CD4-positive, alpha-beta T cell (primary cell): ENCODE results near the gene CCL8. TPM values are rescaled to one million over a fixed set of nuclear protein-coding genes. Genes with fewer than 3 reads are reported as not detected.
A peak's percentile ranks its signal among the peaks of the same experiment; 100 is the strongest.

Experiments used
- ATAC-seq: fragments of 200-7000 bp; cut with Tn5 transposase; one replicate; pipeline ENCODE4 v1.10.0; 2022; ENCODE audit warnings: mild to moderate bottlenecking; ENCODE audit not compliant: poor library complexity
- CTCF ChIA-PET: fragments of 350-600 bp; sonication (Branson Sonifier 250); formaldehyde crosslinking; loops from one replicate; lab custom pipeline; 2021; ENCODE audit warnings: antibody characterized with exemption, inconsistent platforms; lab: Charles Lee
- POLR2A ChIA-PET: fragments of 350-600 bp; sonication (Branson Sonifier 250); formaldehyde crosslinking; loops from one replicate; lab custom pipeline; 2021; ENCODE audit warnings: antibody characterized with exemption, inconsistent platforms; lab: Charles Lee
- DNase-seq, 14 experiments: peaks; one replicate each; pipeline ENCODE4 v3.0.0-alpha.2; 2013 to 2020; ENCODE audit warnings: mixed read lengths in 2 of 14
- H3K27ac ChIP-seq, 2 donors: one replicate each; pipeline versions ENCODE4 v1.5.1 to v1.7.0; 2013; ENCODE audit warnings: low read length in 2 of 2, low read depth in 1 of 2, mild to moderate bottlenecking in 1 of 2
- H3K27me3 ChIP-seq, 2 experiments: 1 replicate in 1 of 2; 2 replicates in 1 of 2; pipeline versions ENCODE4 v1.6.1 to v1.7.0; 2013; ENCODE audit warnings: low read length in 2 of 2, control low read depth in 1 of 2, mild to moderate bottlenecking in 1 of 2, moderate library complexity in 1 of 2; ENCODE audit not compliant: insufficient read depth in 2 of 2, control insufficient read depth in 1 of 2
- H3K36me3 ChIP-seq: one replicate; pipeline ENCODE4 v1.6.1; 2013; ENCODE audit warnings: low read length, control low read depth; ENCODE audit not compliant: insufficient read depth
- H3K4me1 ChIP-seq: one replicate; pipeline ENCODE4 v1.6.1; 2013; ENCODE audit warnings: low read length, control low read depth; ENCODE audit not compliant: insufficient read depth
- H3K4me3 ChIP-seq: one replicate; pipeline ENCODE4 v1.5.1; 2013; ENCODE audit warnings: mild to moderate bottlenecking, low read length, moderate library complexity
- H3K9me3 ChIP-seq, 2 experiments: 1 replicate in 1 of 2; 2 replicates in 1 of 2; pipeline versions ENCODE4 v1.6.1 to v1.7.0; 2013; ENCODE audit warnings: low read length in 2 of 2, mild to moderate bottlenecking in 2 of 2, control low read depth in 1 of 2, moderate library complexity in 1 of 2; ENCODE audit not compliant: control insufficient read depth in 1 of 2, insufficient read depth in 1 of 2
- H3K27ac Mint-ChIP-seq: one replicate; pipeline ENCODE4 v1.8.0; 2020; ENCODE audit warnings: mixed read lengths
- H3K27me3 Mint-ChIP-seq: one replicate; pipeline ENCODE4 v1.8.0; 2021; ENCODE audit warnings: mixed read lengths
- H3K36me3 Mint-ChIP-seq: one replicate; pipeline ENCODE4 v1.8.0; 2021; ENCODE audit warnings: low read depth, mixed read lengths
- H3K4me1 Mint-ChIP-seq: one replicate; pipeline ENCODE4 v1.8.0; 2021; ENCODE audit warnings: low read depth, mixed read lengths
- H3K4me3 Mint-ChIP-seq: one replicate; pipeline ENCODE4 v1.8.0; 2020; ENCODE audit warnings: mild to moderate bottlenecking, mixed read lengths
- H3K9me3 Mint-ChIP-seq: one replicate; pipeline ENCODE4 v1.8.0; 2020; ENCODE audit warnings: mixed read lengths
- CTCF ChIP-seq: fragments of 200-600 bp; IDR thresholded peaks from one replicate; pipeline ENCODE4 v1.8.0; 2022; ENCODE audit warnings: antibody characterized with exemption, mild to moderate bottlenecking
- intact Hi-C, 2 experiments: fragments of 100-400 bp; cut with DNase I in 1 of 2; cut with micrococcal nuclease in 1 of 2; formaldehyde crosslinking; loops; one replicate each; pipeline versions ENCODE4 v1.15.1 to v1.9.0; 2023 to 2025; cut with DNase I, micrococcal nuclease
- total RNA-seq, 174 experiments: library from RNA in 2 of 174; stranded (reverse) in 2 of 174; gene quantifications; one replicate each; pipeline ENCODE4 v1.2.3 and lab custom pipeline; 2021 to 2026

The CCL8 gene
- total RNA-seq, 2 experiments from 2014 or later = not detected

GRCh38 chr17:34358631-34359030 lies 39.4 kb downstream of the CCL8 start:
- Mint-ChIP-seq H3K9me3 (peaks cover 2% of the 10 kb centered on the region), H3K27me3 (peaks cover 12% of the 10 kb centered on the region), H3K4me1 (no peaks in the 10 kb centered on the region), H3K36me3 (no peaks in the 10 kb centered on the region), H3K4me3 (no peak overlapping the region), H3K27ac (no peak overlapping the region)
- ChIA-PET CTCF (no interaction called here), POLR2A (interaction anchor here (0.6 kb wide), 1 partner anchor 157 kb away, joined by 3 read pairs; no protein-coding TSS in a partner anchor)
- Histone ChIP-seq H3K9me3 (no peaks in the 10 kb centered on the region), H3K4me1 (no peaks in the 10 kb centered on the region), H3K27ac (no peak overlapping the region), H3K4me3 (no peak overlapping the region), H3K36me3 (no peaks in the 10 kb centered on the region), H3K27me3 (peaks cover 0 to 3% of the 10 kb centered on the region in 2 experiments)
- ATAC-seq = no peak
- DNase-seq = no peak
- TF ChIP-seq CTCF = no peak
- intact Hi-C loops = no loop called here

GRCh38 chr17:34360601-34361270 lies 41.5 kb downstream of the CCL8 start:
- Mint-ChIP-seq H3K4me3 (no peak overlapping the region), H3K4me1 (peaks cover 8% of the 10 kb centered on the region), H3K36me3 (no peaks in the 10 kb centered on the region), H3K27ac (no peak overlapping the region), H3K27me3 (peaks cover 12% of the 10 kb centered on the region), H3K9me3 (no peaks in the 10 kb centered on the region)
- DNase-seq = no peak
- Histone ChIP-seq H3K4me1 (no peaks in the 10 kb centered on the region), H3K9me3 (no peaks in the 10 kb centered on the region), H3K27ac (no peak overlapping the region), H3K4me3 (no peak overlapping the region), H3K27me3 (no peaks in the 10 kb centered on the region), H3K36me3 (no peaks in the 10 kb centered on the region)
- intact Hi-C loops = loop anchor here (1.0 kb wide), 2 partner anchors 160 to 189 kb away; no protein-coding TSS in a partner anchor
- ChIA-PET POLR2A (no interaction called here), CTCF (interaction anchor here (1.0 to 1.5 kb wide), 2 partner anchors 158 to 160 kb away, joined by 4 to 5 read pairs; no protein-coding TSS in a partner anchor)
- no peak for TF ChIP-seq CTCF
- ATAC-seq = no peak

GRCh38 chr17:34361478-34362061 lies 42.3 kb downstream of the CCL8 start:
- Mint-ChIP-seq H3K9me3 (no peaks in the 10 kb centered on the region), H3K4me1 (peaks cover 9% of the 10 kb centered on the region), H3K27ac (no peak overlapping the region), H3K27me3 (peaks cover 5% of the 10 kb centered on the region), H3K36me3 (no peaks in the 10 kb centered on the region), H3K4me3 (no peak overlapping the region)
- Histone ChIP-seq H3K36me3 (no peaks in the 10 kb centered on the region), H3K4me1 (no peaks in the 10 kb centered on the region), H3K9me3 (no peaks in the 10 kb centered on the region), H3K27me3 (no peaks in the 10 kb centered on the region), H3K27ac (no peak overlapping the region), H3K4me3 (no peak overlapping the region)
- POLR2A ChIA-PET = no interaction called here
- DNase-seq (peak; percentile 7 to 76 (median 42)), ATAC-seq (peak; percentile 71)
- intact Hi-C loops = loop anchor here (1.0 kb wide), 2 partner anchors 161 to 190 kb away; no protein-coding TSS in a partner anchor
- TF ChIP-seq CTCF = peak; percentile 66
- CTCF ChIA-PET = interaction anchor here (1.0 to 1.5 kb wide), 2 partner anchors 159 to 161 kb away, joined by 4 to 5 read pairs; no protein-coding TSS in a partner anchor
